SHP77 (cell line): ENCODE measurements around the gene AUTS2.
"Not testable (repeated sequence)": the region's sequence is repeated elsewhere in the genome, so short reads cannot be mapped to it uniquely, and the experiment has no call there.

Experiments
- DNase-seq, 2 experiments: peaks; one replicate each; lab custom pipeline; 2025; lab: John Stamatoyannopoulos, UW

AUTS2 gene

DNA sequence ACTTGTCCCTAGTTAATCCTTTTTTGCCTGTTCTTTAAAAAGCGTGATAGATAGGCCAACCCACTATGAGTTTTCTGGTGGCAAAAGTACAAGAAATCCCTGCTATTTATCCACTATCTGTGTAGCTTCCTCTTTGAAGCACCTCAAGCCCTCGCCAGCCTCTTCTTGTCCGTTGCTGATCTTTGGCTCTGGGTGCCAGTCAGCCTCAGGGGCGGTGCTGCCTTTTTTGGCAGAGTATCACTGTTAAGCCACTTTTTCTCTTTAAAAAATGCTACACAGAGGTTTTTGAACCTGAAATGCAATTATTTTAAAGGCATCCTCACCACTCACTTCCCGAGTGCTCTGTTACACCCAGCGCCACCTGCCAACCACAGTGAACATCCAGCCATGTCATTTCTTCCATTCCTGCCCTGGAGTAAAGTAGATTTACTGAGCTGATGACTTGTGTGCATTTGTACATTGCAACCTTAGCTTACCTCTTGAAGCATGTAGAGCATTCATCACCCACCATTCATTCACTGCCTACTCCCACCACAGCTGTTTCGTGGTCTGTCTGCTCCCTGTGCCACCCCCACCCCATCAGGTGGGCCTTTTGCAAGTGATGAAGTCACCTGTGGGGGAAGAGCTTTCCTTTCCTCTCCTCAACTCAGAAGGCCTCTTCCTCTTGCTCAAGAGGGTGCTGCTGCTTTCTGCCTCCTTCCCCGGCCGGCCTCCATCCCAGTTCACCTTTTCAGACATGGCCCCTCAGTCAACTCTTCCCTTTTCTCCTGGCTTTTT is 1119.5 kb downstream of the AUTS2 start:
- DNase-seq = no peak

DNA sequence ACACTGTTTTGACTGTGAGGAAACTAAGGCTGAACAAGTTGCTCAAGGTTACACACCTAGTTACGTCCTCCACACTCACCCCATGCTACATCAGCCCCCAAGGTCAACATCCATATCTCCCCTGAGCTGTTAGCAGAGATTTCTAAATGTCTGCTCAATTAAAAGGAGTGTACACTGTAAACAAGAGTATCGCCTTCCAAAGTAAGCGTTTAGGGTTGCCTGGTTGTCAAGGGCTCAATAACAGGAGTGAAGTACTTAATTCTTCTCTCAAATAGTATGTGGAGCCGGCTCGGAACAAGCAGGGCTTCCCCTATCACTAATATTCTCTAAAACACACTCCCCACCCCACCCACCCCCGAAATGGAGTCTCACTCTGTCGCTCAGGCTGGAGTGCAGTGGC is 1120.8 kb downstream of the AUTS2 start:
- no peak for DNase-seq

DNA sequence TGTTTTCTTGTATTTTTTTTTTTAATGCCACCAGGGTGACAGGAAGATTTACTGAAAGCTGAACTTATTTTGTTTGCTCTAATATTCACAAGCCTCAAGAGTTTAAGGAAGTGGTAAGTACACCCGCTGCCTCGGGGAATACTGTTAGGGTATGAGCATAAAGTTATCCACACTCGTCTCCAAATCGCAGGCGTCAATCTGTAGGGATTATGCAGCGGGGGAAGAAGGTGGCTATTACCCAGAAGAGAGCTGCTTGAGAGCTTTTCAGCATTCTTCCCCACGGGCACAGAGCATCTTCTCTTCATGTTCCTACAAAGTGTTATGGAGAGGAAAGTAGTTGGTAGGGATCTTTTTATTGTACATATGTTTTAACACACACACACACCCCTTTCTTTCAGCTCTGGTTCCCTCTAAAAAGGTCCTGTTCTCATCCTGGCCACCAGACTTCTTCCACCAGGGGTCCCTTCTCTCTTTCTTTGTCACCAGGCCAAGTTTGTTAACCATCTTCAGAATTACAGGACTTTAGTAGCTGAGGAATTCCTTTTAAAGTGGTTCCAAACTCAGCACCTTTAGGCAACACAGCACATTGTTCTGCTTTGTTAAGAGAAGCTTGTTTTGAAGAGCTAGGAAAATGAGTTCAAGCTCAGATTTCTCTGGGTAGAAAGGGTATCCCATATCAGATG is 1122.1 kb downstream of the AUTS2 start:
- DNase-seq = no peak

DNA sequence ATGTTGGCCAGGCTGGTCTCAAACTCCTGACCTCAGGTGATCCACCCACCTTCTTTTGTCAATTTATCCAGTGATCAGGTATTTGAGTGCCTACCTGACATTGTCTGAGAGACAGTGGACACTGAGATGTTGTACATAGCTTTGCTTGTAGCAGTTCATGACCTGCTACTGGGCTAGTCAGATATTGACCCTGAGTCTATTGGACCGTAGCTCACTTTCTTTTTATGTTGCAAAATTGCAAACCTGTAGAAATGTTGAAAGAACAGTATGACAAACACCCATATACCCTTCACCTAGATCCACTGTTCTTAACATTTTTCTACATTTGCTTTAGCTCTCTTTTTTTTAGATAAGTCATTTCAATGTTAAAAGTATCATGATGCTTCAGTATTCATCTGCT is 1123.2 kb downstream of the AUTS2 start:
- DNase-seq = no peak

DNA sequence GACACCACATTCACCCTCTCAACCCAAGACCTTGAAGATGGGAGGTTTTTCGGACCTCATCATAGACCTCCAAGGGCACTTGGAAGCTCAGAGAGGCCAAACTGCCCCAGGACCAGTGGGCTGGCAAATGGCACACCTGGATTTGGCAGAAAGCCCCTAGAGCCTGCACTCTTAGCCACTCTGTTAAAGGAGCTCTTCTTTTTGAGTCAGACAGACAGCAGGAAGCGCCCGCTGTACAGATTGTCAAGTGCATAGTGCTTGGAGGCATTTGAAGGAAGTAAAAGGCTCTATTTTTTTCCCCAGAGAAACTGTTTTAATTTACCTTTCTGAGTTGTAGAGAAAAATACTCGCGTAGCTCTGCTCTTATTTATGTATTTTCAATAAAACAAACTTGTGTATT is 1125.1 kb downstream of the AUTS2 start:
- DNase-seq = no peak

DNA sequence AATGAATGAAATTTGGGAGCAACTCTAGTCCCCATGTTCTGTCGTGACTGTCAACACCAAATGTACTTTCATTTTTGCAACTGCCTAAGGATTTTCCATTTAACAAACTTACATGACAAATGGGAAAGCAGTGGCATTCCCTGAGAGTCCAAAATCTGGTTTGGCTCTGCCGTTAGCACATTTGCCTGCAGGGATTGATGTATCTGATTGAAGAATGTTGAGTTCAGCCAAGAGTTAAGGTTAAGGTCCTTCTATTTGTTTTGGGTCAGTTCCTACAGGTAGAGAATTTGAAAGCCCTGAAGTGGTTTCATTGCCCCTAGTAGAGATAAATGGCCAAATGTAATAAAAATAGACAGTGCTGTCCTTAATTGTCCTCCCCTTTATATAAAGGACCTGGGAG is 1127.2 kb downstream of the AUTS2 start:
- DNase-seq = no peak

DNA sequence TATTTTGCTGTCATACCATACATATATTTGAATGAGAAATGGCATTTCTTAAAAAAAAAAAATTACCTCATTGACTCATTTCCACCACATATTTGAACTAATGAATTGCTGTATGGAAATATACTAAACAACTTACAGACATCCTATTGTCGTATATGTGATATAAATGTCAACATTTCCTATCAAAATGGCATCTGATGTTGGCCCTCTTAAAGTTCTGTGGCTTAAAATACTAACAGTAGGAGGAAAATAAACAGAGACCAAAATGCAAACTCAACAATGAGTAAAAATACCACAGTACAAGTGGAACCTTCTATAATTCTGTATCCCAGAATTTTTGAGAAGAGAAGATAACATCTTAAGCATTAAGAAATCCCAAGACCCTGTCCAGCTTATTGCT is 1128.0 kb downstream of the AUTS2 start:
- no peak for DNase-seq

DNA sequence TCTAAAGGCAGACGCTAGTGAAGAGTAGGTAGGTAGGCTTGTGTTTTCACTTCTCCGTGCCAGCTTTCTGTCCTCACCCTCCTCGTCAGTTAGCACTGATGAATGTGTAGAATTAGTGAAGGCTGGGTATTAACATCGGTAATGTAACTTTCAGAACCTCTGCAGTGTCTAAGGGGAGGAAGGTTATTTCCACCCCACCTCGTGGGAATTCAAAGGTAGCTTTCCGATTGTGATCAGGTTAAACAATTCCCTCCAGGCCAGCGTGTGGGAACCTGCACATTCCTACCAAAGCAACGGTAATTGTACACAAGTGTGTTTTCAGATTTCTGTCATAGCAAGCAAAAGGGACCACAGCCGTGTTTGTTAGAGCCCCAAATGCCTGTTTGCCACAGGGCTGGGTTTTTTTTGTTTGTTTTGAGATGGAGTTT is 1128.7 kb downstream of the AUTS2 start:
- no peak for DNase-seq

DNA sequence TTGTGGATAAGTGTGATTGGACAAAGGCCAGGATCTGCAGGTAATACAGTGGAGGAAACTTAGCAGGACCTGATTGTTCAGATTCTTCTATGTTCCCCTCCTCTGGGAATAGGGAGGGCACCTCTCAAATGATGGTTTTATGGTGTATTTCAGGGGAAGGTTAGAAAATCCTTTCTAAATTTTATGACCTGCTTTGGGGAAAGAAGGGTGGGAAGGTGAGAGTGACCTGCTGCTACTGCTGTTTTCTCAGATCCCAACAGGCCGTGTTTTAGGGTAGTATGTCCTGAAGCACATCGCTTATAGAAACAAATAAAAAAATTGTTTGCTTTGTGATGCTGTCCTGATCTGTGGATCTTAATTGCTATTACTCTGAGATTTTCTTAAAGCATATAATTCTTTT is 1129.6 kb downstream of the AUTS2 start:
- DNase-seq = no peak

DNA sequence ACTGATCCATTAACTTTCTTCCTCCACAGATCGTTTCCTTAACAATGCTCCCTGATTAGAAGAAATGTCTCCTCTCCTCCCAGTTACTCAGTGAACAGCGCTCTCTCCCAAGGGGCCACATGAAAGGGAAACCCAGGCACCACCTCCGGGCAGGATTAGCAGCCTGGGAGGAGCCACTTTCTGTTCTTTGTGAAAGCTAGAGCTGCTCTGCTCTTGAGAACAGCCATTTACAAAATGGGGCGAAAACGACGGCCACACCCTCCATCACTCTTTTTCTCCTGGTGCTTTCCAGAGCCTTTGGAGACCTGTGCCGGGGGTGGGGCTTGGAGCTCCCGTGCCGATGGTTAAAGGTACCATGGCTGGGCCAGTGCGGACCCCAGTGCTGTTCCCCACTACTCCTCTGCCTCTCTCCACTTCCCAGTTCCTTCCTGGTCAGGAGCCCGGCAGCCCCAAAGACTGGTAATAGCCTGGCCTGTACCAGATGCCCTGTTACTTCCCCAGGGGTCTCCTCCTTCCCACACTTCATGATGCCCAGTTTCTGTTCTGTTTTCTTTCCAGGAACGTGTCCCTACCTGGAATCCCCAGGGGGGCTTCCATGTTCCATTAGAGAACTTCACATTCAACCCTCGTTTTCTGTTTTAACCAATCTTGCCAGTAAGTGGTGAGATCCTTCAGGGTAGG is 1130.7 kb downstream of the AUTS2 start:
- DNase-seq = no peak

DNA sequence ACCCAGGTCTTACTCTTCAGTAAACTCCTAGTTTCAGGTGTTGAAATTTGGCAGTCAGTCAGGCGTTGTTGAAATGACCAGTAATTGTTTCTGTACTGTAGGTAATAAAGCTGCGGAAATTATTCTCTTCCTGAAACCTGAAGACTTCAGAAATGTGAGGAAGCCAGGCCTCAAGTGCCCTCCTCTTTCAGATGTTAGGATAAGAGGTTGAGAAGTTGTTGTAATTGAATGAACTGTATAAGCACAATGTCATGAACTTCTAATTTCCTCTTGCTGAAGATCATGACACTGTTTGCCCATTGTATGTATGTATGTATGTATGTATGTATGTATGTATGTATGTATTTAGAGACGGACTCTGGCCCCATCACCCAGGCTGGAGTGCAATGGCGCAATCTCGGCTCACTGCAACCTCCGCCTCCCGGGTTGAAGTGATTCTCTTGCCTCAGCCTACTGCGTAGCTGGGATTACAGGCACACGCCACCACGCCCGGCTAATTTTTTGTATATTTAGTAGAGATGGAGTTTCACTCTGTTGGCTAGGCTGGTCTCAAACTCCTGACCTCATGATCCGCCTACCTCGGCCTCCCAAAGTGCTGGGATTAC is 1131.4 kb downstream of the AUTS2 start:
- DNase-seq = not testable (repeated sequence)

DNA sequence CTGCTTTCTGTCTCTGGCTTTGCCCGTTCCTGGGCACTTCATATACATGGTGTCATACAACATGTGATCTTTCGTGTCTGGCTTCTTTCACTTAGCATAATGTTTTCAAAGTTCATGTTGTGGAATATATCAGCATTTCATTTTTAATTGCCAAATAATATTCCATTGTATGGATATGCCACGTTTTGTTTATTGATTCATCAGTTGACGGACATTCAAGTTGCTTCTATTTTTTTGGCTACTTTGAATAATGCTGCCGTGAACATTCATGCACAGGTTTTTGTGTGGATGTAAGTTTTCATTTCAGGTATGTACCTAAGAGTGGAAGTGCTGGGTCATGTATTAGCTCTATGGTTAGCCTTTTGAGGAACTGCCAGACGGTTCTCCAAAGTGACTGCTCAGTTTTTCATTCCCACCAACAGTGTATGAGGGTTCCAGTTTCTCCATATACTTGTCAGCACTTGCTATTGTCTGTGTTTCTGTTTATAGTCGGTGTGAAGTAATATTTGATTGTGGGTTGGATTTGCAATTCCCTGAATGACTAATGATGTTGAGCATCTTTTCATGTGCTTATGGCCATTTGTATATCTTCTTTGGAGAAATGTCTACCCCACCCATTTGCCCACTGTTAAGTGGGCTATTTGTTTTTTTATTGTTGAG is 1132.3 kb downstream of the AUTS2 start:
- DNase-seq = no peak

DNA sequence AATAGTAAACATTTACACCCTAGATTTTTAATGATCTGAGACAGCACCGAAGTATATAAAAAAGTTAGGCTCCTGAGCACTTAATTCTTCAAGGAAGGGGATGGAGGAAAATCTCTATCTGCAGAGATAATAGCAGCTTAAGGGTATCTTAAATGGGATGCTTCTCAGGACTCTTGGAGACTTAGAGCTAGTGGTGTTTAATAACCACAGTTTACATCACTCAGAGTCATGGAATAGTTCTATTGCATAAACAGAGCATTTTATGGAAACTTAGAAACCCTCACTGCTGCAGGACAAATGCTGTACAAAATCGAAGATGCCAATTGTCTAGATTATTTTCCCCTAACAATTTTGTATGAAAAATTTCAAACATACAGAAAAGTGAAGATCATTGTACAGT is 1134.8 kb downstream of the AUTS2 start:
- no peak for DNase-seq

DNA sequence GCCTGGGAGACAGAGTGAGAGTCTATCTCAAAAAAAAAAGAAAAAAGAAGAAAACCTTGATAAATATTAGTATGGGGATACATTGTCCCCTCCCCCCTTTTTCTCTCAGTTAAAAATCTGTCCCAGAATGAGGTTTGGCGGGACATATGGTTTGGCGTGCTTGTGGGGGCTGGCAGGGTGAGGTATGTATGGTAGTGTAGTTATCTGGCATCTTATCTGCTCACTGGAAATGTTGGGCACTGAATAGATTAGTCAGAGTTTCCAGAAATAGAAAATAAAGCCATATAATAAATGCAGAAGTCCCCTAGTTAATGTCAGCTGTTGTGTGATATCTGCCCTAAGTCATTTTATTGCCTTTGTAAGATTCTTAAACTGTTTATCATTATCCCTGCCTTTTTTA is 1136.1 kb downstream of the AUTS2 start:
- DNase-seq = no peak

DNA sequence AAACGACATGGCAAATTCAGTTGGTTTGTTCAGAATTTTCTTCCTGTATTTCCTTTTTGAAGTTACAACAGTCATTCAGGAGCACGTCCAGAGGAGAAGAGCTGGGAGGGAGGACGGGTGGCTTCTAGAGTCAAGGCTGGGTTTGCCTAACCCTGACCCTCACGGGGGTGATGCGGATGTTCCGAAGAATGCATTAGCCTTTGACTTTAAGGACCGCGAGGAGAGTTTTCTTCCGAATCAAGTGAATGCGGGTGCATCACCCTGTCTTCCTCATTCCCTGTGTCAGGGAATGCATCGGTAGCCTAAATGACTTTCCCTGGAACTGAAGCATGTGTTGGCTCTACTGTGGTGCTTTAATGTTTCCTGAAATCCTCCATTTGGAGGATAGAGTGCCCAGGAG is 1137.0 kb downstream of the AUTS2 start:
- DNase-seq = no peak

DNA sequence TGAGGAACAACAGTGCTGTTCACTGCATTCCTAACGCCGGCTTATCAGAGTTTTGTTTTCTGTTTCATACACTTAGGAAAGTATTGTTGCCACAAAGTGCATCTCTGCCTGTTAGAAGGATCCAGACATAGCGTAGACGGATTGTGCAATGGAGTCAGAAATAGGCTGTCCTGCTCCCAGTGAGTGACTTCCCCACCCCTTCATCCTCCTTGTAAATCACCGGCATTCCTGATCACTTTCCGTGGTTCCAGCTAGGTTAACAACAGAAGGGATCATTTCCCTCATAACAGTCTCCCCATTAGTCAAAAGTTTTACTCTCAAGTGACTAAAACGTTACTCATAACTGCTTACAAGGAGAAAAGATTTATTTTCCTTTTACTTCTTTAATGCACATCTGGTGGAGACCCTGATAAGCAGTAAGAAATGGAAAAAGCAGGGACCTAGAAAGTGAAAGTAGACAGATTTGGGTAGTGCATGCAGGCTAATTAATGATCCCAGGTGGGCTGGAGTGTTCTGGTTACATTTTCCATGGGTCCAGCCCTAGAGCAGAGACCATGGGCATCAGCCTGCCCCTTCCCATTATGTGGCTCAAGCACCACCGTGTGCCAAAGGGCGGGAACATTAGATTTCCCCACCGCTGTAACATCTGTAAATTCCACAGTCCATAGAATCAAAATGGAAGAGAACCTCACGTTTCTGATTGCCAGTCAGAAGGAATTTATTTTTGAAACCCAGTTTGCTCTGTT is 1138.6 kb downstream of the AUTS2 start:
- DNase-seq = no peak

DNA sequence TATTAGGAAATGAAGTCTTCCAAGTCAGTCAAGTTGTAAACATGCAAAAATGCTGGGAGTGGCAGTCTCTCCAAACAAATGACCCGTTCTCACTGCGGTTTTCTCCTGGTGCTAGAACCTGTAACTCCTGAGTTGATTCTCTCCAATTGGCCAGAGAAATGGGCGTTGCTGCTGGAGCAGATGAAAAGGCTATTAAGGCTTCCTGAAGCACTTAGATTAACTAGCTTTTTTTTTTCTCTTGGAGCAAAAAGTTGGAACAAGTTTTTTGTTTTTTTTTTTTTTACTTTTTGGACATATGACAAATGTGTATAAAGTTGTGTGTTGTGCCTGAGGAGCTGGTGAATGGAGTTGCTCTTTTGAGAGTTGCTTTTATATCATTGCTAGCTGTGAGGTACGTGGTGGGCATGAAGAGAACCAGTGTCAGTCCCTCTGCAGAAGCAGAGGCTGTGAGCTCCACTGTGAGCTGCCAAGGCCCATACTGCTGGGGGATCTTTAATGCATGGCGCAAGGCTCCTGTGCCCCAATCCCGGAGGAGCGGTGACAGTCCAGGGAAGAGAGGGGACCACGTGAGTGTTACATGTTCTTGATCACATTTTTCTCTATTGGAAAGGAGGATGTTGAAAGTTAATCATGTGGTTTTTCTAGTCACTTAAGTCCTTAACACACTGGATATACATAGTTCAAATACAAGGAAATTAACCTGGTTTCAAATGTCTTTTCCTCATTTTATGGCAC is 1140.0 kb downstream of the AUTS2 start:
- DNase-seq = no peak

DNA sequence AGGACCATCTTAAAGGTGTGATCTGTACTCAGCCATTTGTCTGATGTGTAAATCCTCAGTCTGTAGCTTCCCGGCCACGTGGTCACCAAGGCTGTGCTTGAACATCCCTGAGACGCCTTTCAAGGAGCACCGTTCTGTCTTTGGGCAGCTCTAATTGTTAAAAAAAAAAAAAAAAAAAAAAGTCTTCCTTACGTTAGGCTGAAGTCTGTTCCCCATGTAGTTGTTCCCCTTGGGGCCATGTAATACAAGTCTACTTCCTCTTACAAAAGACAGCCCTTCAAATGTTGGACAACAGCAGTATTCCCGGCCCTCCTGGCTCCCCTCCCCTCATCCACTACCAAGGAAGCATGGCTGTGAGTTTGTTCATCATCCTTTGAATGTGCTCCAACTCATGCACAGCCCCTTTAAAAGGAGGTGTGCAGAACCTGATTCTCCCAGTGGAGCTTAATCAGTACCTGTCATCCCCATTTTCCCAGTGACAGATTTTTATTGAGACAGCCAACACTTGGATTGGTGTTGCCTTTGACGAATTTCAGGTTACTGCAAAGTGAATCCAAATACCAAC is 1141.5 kb downstream of the AUTS2 start:
- no peak for DNase-seq

DNA sequence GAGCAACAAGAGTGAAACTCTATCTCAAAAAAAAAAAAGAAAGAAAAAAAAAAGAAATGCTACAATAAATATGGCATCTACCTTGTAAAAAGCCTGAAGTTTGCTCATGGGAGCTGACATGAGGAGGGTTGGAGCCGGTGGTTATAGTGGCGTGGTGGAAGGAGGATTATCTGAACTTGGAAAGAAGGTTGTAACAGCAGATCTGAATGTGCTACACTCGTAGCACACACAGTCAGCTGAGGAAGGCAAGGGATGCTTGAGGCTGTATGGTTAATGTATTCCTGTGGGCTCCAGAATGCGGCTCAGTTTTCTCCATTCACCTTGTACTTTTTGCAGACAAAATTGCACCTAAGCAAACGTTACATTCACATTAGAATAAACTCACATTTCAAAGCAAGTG is 1143.4 kb downstream of the AUTS2 start:
- DNase-seq = no peak

DNA sequence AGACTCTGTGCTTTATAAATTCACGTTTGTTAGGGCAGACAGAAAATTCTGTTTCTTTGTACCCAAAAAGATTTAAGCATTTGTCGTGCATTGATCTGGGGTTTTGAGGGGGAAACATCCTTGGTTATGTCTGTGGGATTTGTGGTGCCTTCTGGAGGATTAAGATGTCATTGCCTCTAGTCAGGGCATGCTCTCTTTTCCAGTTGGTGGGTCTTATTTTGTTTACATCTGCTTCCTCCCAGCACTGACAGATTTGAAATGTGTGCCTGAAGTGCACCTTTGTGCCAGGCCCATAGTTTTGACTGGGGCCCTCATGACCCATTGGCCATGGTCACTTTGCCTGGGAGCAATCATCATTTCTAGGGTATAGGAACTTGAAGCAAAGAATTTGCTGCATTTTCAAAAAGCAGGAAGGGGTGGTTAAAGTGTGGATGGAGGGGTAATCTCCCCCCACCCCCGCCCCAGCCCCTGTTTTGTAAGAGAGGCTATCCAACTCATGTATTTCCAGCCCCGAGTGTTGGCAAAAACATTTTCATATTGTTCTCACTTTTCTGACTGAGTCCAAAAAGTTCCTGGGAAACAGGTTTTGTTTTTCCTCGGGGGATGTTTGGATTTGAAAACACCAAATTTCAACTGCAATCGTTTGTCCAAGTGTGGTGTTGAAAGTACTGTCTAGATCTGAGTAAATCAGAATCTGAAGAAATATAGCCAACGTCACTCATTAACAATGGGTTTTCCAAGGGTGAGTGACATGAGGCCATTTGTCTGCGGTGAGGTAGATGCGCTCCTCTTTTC is 1145.5 kb downstream of the AUTS2 start:
- no peak for DNase-seq
